GM23248 (cell line): ENCODE results near the gene SNX24.

Experiments used
- EZH2 ChIP-seq: fragments of 200-600 bp; sonication (generic); IDR thresholded peaks from 2 replicates; pipeline ENCODE4 v1.6.1; 2018; ENCODE audit warnings: antibody characterized with exemption, mild to moderate bottlenecking; ENCODE audit not compliant: insufficient read depth, poor library complexity, severe bottlenecking
- EZH2phosphoT487 ChIP-seq: fragments of 200-600 bp; sonication (generic); IDR thresholded peaks from 2 replicates; pipeline ENCODE4 v1.6.1; 2018; ENCODE audit warnings: antibody characterized with exemption, moderate library complexity, mild to moderate bottlenecking, low read depth; ENCODE audit not compliant: insufficient read depth

DNA sequence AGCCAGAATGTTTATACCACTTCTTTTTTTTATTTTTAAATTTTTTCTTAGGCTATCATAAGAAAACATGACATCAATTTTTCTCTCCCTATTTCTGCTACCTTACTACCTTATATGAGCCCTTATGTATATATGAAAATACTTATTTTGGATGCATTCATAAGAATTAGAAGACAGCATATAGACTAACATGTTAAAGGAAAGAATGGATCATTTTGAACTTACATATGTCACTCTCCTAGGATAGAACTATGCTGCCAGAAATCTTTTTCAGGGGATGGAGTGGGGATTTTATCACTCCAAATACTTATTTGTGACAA is 51.8 kb downstream of the SNX24 start:
- TF ChIP-seq EZH2 (no peak), EZH2phosphoT487 (no peak)
